Measurements from ENCODE around the gene ALDH3A2. TPM values are rescaled to one million over a fixed set of nuclear protein-coding genes. Genes with fewer than 3 reads are reported as not detected.
A peak's percentile ranks its signal among the peaks of the same experiment; 100 is the strongest.

ALDH3A2 gene
- total RNA-seq, 3 donors from 2014 or later, result 123 to 141 (median 137) TPM

- no peak for DNase-seq (ENCODE audit: low spot score in 2 of 2)
- Histone ChIP-seq H3K27me3 (no peaks in the 10 kb centered on the region), H3K4me3 (no peak overlapping the region), H3K9me3 (no peaks in the 10 kb centered on the region), H3K27ac (peak overlapping the region in 1 of 2 donors; percentile 5), H3K4me1 (no peaks in the 10 kb centered on the region), H3K36me3 (no peaks in the 10 kb centered on the region)
- intact Hi-C loops (cut with DNase I; ENCODE audit: low total_unique reads), result no loop called here
- TF ChIP-seq, protein P1, sequence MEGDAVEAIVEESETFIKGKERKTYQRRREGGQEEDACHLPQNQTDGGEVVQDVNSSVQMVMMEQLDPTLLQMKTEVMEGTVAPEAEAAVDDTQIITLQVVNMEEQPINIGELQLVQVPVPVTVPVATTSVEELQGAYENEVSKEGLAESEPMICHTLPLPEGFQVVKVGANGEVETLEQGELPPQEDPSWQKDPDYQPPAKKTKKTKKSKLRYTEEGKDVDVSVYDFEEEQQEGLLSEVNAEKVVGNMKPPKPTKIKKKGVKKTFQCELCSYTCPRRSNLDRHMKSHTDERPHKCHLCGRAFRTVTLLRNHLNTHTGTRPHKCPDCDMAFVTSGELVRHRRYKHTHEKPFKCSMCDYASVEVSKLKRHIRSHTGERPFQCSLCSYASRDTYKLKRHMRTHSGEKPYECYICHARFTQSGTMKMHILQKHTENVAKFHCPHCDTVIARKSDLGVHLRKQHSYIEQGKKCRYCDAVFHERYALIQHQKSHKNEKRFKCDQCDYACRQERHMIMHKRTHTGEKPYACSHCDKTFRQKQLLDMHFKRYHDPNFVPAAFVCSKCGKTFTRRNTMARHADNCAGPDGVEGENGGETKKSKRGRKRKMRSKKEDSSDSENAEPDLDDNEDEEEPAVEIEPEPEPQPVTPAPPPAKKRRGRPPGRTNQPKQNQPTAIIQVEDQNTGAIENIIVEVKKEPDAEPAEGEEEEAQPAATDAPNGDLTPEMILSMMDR (IDR thresholded peaks at IDR 0.05), result no peak
- TF ChIP-seq POLR2AphosphoS5 (IDR thresholded peaks at IDR 0.05), result no peak
- TF ChIP-seq POLR2A (IDR thresholded peaks at IDR 0.05), result no peak
Measured at GRCh38 chr17:19670908-19671307, 22.4 kb downstream of the ALDH3A2 start.

DNA sequence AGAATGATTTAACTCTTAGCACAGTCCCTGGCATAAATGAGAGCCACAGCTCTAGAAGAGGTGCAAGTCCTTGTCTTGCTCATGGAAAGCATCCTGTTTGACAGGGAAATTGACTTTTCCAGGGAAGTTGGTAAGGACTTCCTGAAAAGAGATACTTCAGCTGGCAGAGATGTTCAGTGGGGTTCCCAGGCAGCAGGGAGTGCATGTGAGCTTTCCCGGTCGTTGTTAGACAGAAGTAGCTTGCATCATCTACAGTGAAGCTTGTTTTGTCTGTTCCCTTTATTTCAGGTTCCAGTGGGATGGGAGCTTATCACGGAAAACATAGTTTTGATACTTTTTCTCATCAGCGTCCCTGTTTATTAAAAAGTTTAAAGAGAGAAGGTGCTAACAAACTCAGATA, 22.9 kb downstream of the ALDH3A2 start:
- intact Hi-C loops (cut with DNase I; ENCODE audit: low total_unique reads), result no loop called here

DNA sequence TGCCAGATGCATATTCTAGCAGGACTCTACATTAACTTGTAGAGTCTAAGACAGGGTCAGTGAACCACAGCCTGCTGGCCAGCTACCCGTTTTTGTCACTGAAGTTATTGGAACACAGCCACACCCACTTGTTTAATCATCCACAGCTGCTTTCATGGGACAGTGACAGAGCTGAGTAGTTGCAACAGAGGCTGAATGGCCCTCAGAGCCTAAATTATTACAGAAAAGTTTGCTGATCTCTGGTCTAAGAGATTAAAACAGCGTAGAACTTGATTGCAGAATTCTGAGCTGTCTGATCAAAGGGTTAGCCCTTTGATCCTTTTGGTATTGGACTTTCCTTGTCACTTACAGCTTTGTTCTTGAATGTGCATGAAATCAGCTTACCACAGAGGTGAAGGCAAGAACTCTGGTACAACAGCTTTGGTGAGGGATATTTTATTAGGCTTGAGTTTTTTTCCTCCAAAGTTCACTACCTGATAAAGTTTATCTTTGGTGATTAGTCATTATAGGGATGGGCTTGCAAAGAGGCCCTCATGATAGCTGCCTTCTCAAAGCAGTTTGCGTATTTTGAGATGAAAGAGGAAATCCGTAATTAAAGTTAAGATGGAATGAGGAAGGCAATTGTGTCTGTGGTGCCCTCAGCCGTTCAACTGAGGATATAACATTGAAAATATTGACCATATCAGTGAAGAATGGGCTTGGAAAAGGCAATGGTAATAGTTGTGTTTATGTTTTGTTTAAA, 23.6 kb downstream of the ALDH3A2 start:
- Histone ChIP-seq H3K27ac (peak overlapping the region in 1 of 2 donors; percentile 5), H3K9me3 (no peaks in the 10 kb centered on the region), H3K36me3 (no peaks in the 10 kb centered on the region), H3K27me3 (no peaks in the 10 kb centered on the region), H3K4me1 (no peaks in the 10 kb centered on the region), H3K4me3 (no peak overlapping the region)
- no peak for DNase-seq (ENCODE audit: low spot score in 2 of 2)
- TF ChIP-seq POLR2AphosphoS5 (IDR thresholded peaks at IDR 0.05) (no peak), POLR2A (IDR thresholded peaks at IDR 0.05) (no peak)
- TF ChIP-seq, protein P1 (IDR thresholded peaks at IDR 0.05), result no peak
- intact Hi-C loops (cut with DNase I; ENCODE audit: low total_unique reads), result no loop called here

More for the DNA sequence above, 22.9 kb downstream of the ALDH3A2 start:
- no peaks in the 10 kb centered on the region for H3K9me3 ChIP-seq
- H3K27ac ChIP-seq, result peak overlapping the region in 1 of 2 donors; percentile 5
- H3K4me3 ChIP-seq, result no peak overlapping the region
- H3K27me3 ChIP-seq, result no peaks in the 10 kb centered on the region
- TF ChIP-seq, protein P1 (IDR thresholded peaks at IDR 0.05), result no peak
- TF ChIP-seq POLR2AphosphoS5 (IDR thresholded peaks at IDR 0.05), result no peak
- no peak for DNase-seq (ENCODE audit: low spot score in 2 of 2)
- no peaks in the 10 kb centered on the region for H3K4me1 ChIP-seq
- H3K36me3 ChIP-seq, result no peaks in the 10 kb centered on the region

DNA sequence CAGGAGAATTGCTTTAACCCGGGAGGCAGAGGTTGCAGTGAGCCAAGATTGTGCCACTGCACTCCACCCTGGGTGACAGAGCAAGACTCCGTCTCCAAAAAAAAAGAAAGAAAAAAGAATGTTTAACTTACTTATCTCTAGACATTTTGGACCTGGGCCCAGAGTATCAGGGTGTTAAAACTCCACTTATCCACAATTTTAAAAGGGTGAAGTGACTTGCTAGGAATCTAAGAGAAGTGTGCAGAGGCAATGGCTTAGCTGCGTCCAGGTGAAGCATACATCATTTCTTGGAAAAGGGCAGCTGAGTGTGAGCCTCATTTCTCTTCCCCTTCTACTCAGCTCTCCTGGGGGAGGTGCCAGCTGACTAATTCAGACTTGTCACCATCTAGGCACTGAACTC, 25.1 kb downstream of the ALDH3A2 start:
- H3K4me3 ChIP-seq, result no peak overlapping the region
- no peak overlapping the region for H3K27ac ChIP-seq
- H3K9me3 ChIP-seq, result no peaks in the 10 kb centered on the region
- H3K4me1 ChIP-seq, result no peaks in the 10 kb centered on the region
- no peaks in the 10 kb centered on the region for H3K27me3 ChIP-seq
- H3K36me3 ChIP-seq, result no peaks in the 10 kb centered on the region
- TF ChIP-seq POLR2AphosphoS5 (IDR thresholded peaks at IDR 0.05) (no peak), POLR2A (IDR thresholded peaks at IDR 0.05) (no peak)
- TF ChIP-seq, protein P1 (IDR thresholded peaks at IDR 0.05), result no peak
- DNase-seq (ENCODE audit: low spot score in 2 of 2), result no peak
- intact Hi-C loops (cut with DNase I; ENCODE audit: low total_unique reads), result loop anchor here (1.0 kb wide), 1 partner anchor 9 kb away; no protein-coding TSS in a partner anchor

GRCh38 chr17:19676896-19677295, 28.3 kb downstream of the ALDH3A2 start:
- no peak for DNase-seq (ENCODE audit: low spot score in 2 of 2)
- Histone ChIP-seq H3K36me3 (no peaks in the 10 kb centered on the region), H3K27me3 (no peaks in the 10 kb centered on the region), H3K4me1 (no peaks in the 10 kb centered on the region), H3K9me3 (no peaks in the 10 kb centered on the region), H3K27ac (no peak overlapping the region), H3K4me3 (no peak overlapping the region)
- intact Hi-C loops (cut with DNase I; ENCODE audit: low total_unique reads), result no loop called here
- TF ChIP-seq POLR2A (IDR thresholded peaks at IDR 0.05) (no peak), POLR2AphosphoS5 (IDR thresholded peaks at IDR 0.05) (no peak)
- TF ChIP-seq, protein P1 (IDR thresholded peaks at IDR 0.05), result no peak
